GM19238 (cell line): ENCODE data around the gene EFNB2.

ENCODE experiments used
- DNase-seq: peaks from one replicate; pipeline ENCODE4 v3.0.0; 2011; ENCODE audit warnings: low spot score; ENCODE audit not compliant: insufficient read length

Gene EFNB2

GRCh38 chr13:106484537-106485193 lies 50.8 kb downstream of the EFNB2 start:
- DNase-seq = no peak

DNA sequence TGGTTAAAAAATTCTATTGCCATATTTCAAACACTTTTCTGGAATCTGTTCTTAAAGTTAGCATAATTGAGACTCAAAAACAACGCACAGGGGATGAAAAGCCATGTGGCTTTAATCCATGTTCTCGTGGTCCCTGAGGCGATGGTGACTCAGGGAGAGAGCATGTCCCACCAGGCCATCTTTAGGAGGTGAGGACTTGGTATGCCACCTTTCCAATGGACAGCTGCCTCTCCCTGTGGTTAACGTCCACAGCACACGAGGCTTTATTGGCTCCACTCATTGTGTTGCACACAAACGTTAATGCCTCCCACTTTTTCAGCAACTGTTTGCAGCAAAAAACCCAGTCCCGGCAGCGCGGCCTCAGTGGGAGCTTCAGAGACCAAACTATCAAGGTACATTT lies 51.4 kb downstream of the EFNB2 start:
- DNase-seq = no peak

- no peak for DNase-seq
These were observed 53.5 kb downstream of the EFNB2 start for GRCh38 chr13:106481919-106482318.

GRCh38 chr13:106480351-106480910 lies 55.0 kb downstream of the EFNB2 start:
- no peak for DNase-seq

DNA sequence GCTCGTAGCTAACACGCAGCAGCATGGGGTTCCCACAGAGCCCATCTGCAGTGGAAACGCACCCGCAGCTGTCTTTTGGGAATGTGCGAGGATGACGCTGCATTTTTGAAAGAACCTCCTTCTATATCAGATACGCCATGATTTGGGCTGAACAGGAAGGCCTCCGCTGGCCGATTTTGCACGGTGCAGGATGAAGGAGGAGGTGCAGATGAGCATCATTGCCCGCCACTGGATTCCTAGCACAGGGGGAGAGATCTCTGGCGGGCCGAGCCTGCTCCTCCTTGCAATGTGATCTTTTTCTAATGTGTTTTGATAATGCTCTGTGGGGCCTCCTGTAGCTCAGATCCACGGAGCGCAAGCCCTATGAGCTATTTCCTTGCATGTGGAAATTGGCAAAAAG lies 55.5 kb downstream of the EFNB2 start:
- no peak for DNase-seq

- DNase-seq = no peak
These were observed 57.3 kb downstream of the EFNB2 start for GRCh38 chr13:106478116-106478515.

DNA sequence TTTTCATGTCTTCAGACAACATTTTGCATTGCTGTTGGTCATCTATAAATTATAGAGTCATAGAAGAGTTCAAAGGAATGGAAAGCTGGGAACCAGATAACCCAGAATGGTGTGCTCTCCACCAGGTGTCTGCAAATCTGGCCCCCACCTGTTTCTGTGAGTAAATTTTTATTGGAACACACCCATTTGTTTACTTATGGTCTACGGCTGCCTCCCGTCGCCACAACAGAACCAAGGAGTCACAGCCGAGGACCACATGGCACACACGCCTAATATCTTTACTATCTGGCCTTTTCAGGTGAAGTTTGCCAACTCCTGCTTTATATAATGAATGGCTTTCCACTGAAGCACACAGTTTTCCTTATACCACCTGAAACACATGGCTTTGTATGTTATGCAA lies 58.2 kb downstream of the EFNB2 start:
- DNase-seq = no peak

DNA sequence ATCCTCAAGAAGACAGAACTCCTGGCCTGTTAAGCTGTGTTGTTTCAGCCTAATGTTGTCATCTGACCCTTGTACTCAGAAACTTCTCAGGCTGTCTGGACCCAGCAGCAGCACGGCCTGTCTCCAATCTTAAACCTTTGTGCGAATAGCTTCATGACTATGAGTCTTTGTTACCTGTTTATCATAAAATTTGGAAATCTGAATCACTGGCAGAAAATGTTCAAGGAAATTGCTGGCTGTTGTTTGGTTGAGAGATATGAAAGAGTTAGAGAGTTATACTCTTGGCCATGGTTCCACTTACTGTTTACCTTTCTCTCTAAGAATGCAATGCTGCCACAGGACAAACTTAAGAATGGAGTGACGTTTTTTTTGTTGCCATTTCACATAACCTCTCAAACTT lies 59.6 kb downstream of the EFNB2 start:
- DNase-seq = no peak

DNA sequence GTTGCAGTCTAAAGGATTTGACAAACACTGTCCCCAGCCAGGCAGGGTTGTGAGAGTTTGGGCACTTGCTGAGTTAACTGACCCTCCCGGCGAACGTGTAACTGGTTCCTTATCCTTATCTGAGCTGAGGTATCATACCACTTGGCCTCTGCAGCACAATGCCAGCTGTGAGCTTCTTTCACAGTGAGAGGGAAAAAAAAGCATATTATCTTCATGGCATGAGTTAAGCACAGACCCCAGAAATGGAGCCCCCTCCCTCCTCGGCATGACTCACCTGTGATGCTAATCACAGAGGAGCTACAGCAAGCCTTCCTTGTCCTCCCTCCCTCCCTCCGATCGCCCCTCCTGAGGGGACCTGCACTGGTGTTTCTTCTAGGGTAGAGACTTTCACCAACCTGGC lies 60.5 kb downstream of the EFNB2 start:
- no peak for DNase-seq

- no peak for DNase-seq
These were observed 62.3 kb downstream of the EFNB2 start for GRCh38 chr13:106473154-106473553.

DNA sequence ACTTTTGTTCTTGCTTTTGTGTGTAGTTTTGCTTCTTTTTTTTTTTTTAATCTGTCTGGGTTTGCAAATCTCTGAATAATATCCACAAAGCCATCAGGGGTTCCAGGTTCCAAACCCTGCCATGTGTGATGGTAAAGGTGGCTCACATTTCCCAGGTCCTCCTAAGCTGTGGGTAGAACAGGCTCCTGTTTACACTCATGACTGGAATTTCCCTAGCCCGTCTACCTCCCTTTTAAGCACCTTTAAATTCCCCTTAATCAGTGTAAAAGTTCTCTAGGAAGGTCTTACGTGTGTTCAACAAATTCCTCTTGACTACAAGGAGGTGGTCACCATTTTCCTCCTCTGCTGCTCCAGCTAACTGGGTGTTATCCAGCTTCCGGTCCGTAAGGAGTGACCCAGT lies 62.8 kb downstream of the EFNB2 start:
- DNase-seq = no peak

GRCh38 chr13:106471957-106472543 lies 63.4 kb downstream of the EFNB2 start:
- no peak for DNase-seq

GRCh38 chr13:106470576-106470975 lies 64.9 kb downstream of the EFNB2 start:
- no peak for DNase-seq

- no peak for DNase-seq
These were observed 66.5 kb downstream of the EFNB2 start for GRCh38 chr13:106468744-106469590.

GRCh38 chr13:106468207-106468606 lies 67.3 kb downstream of the EFNB2 start:
- DNase-seq = no peak

DNA sequence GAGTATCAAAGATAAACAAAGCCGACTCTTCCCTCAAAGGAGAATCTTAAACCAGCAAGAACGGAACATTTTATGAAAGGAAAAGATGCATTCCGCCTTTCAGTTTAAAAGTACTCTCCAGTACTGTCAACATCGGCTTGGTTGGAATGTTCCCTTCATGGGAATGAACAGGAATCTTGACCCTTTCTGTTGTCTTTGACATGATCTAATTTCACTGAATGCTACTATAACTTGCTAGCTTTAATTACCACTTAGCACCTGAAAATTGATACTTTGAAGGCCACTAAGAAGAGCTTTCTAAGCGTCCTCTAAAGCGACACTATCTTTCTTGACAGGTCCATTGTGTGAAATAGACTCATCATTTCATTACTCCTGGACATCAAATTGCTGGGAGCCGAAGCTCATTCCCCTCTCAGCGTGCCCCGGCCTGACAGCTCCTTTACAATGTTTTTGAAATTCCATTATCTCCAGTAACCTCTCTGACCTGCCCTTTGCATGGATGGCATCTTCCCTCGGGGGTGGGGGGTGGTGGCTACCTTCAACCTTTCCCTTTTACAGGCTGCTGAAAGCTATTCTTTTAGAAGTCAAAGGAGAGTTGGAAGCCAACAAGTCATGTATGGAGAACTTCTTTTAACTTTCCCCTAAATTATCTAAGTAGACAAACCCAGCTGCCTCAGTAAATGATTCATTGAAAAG lies 67.9 kb downstream of the EFNB2 start:
- no peak for DNase-seq

- no peak for DNase-seq
These were observed 68.6 kb downstream of the EFNB2 start for GRCh38 chr13:106466691-106467426.

DNA sequence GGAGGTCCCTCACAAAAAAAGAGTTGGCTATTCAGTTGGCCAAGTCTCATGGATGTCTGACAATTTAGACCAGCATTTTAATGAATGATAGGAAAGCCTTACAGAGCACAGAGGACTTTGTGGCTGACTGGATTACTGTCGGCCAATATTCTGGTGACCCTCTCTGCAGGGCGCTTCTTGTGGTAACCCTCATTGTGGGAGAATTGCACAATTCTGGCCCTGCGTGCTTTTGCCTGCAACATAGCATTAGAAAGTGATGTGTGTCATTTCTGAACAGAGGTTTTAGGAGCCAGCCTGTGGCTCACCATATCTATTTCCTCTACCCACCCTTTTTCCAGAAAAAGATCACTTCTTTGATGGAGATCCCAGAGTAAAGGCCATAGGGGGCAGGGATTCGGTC lies 71.4 kb downstream of the EFNB2 start:
- DNase-seq = no peak

- DNase-seq = no peak
These were observed 72.8 kb downstream of the EFNB2 start for GRCh38 chr13:106462710-106463109.

DNA sequence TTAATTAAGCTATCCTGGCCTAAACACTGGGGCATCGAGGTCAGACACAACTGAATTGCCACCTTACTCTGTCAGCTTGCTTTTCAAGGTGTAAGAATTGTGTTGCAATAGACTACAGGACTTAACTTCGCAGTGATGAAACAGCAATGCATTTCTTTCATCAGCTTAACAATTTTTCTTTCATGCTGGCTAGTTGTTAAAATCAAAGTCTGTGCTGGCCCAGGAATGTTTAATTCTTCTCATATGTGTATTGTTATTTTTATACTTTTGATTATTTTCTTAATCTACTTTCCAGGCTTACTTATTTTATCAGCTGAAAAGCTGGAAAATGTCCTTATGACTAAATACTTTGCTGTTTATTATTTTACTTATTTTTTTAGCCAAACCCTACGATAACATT lies 79.7 kb downstream of the EFNB2 start:
- no peak for DNase-seq

- DNase-seq = no peak
These were observed 80.3 kb downstream of the EFNB2 start for GRCh38 chr13:106455190-106455589.
